HT-29 (cell line): ENCODE measurements around the gene TNNT1. TPM values are rescaled to one million over a fixed set of nuclear protein-coding genes. Genes with fewer than 3 reads are reported as not detected.
A peak's percentile ranks its signal among the peaks of the same experiment; 100 is the strongest.
"Not testable (repeated sequence)": the region's sequence is repeated elsewhere in the genome, so short reads cannot be mapped to it uniquely, and the experiment has no call there.

ENCODE experiments used
- DNase-seq: peaks from one replicate; pipeline ENCODE4 v3.0.0-alpha.2; 2015; ENCODE audit warnings: low spot score
- total RNA-seq: library from RNA; depleted of rRNA; stranded (reverse); fragments of >200 nt; shearing (Covaris generic); gene quantifications from 2 replicates; pipeline ENCODE4 v1.2.3, GENCODE V29; 2014

The TNNT1 gene
- total RNA-seq, 1 experiment from 2014 or later: 5.0 TPM

- no peak for DNase-seq
Measured at GRCh38 chr19:55171440-55171839, 22.4 kb upstream of the TNNT1 start.

- no peak for DNase-seq
Measured at GRCh38 chr19:55169136-55169535, 20.1 kb upstream of the TNNT1 start.

GRCh38 chr19:55166530-55167268, 17.7 kb upstream of the TNNT1 start, which contains the start of gene DNAAF3:
Gene DNAAF3 (minus strand): TSS chr19:55166613. CDS start chr19:55166413, 200 bp downstream.
- DNase-seq: peak; percentile 100

- DNase-seq: peak; percentile 97
Measured at GRCh38 chr19:55165952-55166529, 17.0 kb upstream of the TNNT1 start.

GRCh38 chr19:55161571-55162322, 12.7 kb upstream of the TNNT1 start:
- no peak for DNase-seq

GRCh38 chr19:55160986-55161365, 12.0 kb upstream of the TNNT1 start:
- no peak for DNase-seq

- DNase-seq: peak; percentile 99
Measured at GRCh38 chr19:55160128-55160985, 11.4 kb upstream of the TNNT1 start.

GRCh38 chr19:55158848-55159749, 10.1 kb upstream of the TNNT1 start:
- DNase-seq: no peak

- no peak for DNase-seq
Measured at GRCh38 chr19:55158423-55158822, 9.4 kb upstream of the TNNT1 start.

- DNase-seq: no peak
Measured at GRCh38 chr19:55157064-55157908, 8.3 kb upstream of the TNNT1 start, which contains the start of gene TNNI3. Gene TNNI3 (minus strand): TSS chr19:55157732. CDS start chr19:55157589, 143 bp downstream.

GRCh38 chr19:55156202-55157063, 7.4 kb upstream of the TNNT1 start:
- peak; percentile 96 for DNase-seq

- DNase-seq: not testable (repeated sequence)
Measured at GRCh38 chr19:55155784-55156183, 6.8 kb upstream of the TNNT1 start.

GRCh38 chr19:55153652-55154264, 4.8 kb upstream of the TNNT1 start:
- DNase-seq: no peak

- DNase-seq: peak; percentile 53
Measured at GRCh38 chr19:55152017-55152416, 3.0 kb upstream of the TNNT1 start.

- DNase-seq: no peak
Measured at GRCh38 chr19:55147545-55148251, 1.3 kb downstream of the TNNT1 start.

GRCh38 chr19:55146705-55147273, 2.2 kb downstream of the TNNT1 start:
- DNase-seq: peak; percentile 56
